ENCODE data around the gene NAA38. TPM values are rescaled to one million over a fixed set of nuclear protein-coding genes. Genes with fewer than 3 reads are reported as not detected.

Gene NAA38
- total RNA-seq, 4 donors from 2014 or later = 24.6 to 180 (median 79.6) TPM

GRCh38 chr17:7818746-7819645 lies 38.4 kb downstream of the NAA38 start:
- Histone ChIP-seq H3K9me3 (no peaks in the 10 kb centered on the region), H3K36me3 (no peaks in the 10 kb centered on the region), H3K27me3 (no peaks in the 10 kb centered on the region), H3K27ac (no peak overlapping the region), H3K4me3 (replicated peaks in 1 of 3) (no peak overlapping the region), H3K4me1 (no peaks in the 10 kb centered on the region)
- WGBS, 2 donors = 88 to 89% methylated on average over 23 to 25 of the region's 27 CpGs
- DNase-seq = no peak
- intact Hi-C loops (cut with DNase I) = no loop called here
- TF ChIP-seq CTCF (IDR thresholded peaks at IDR 0.05) (no peak), POLR2A (IDR thresholded peaks at IDR 0.05) (no peak)

GRCh38 chr17:7818026-7818425 lies 39.3 kb downstream of the NAA38 start:
- DNase-seq = no peak
- H3K36me3 ChIP-seq = no peaks in the 10 kb centered on the region
- intact Hi-C loops (cut with DNase I) = no loop called here
- no peak overlapping the region for H3K27ac ChIP-seq
- WGBS, 2 donors = 71 to 88% methylated on average over 8 to 10 of the region's 10 CpGs
- no peak overlapping the region for H3K4me3 ChIP-seq (replicated peaks in 1 of 3)
- TF ChIP-seq CTCF (IDR thresholded peaks at IDR 0.05) (no peak), POLR2A (IDR thresholded peaks at IDR 0.05) (no peak)
- H3K9me3 ChIP-seq = no peaks in the 10 kb centered on the region
- H3K27me3 ChIP-seq = no peaks in the 10 kb centered on the region
- no peaks in the 10 kb centered on the region for H3K4me1 ChIP-seq

GRCh38 chr17:7817643-7817964 lies 39.8 kb downstream of the NAA38 start:
- Histone ChIP-seq H3K9me3 (no peaks in the 10 kb centered on the region), H3K4me3 (replicated peaks in 1 of 3) (no peak overlapping the region), H3K36me3 (no peaks in the 10 kb centered on the region), H3K27me3 (no peaks in the 10 kb centered on the region), H3K4me1 (no peaks in the 10 kb centered on the region), H3K27ac (no peak overlapping the region)
- no peak for DNase-seq
- TF ChIP-seq CTCF (IDR thresholded peaks at IDR 0.05) = no peak
- TF ChIP-seq POLR2A (IDR thresholded peaks at IDR 0.05) = no peak
- WGBS, 2 donors = 87 to 93% methylated on average over 4 to 9 of the region's 9 CpGs
- intact Hi-C loops (cut with DNase I) = no loop called here

GRCh38 chr17:7816926-7817642 lies 40.3 kb downstream of the NAA38 start:
- H3K9me3 ChIP-seq = no peaks in the 10 kb centered on the region
- TF ChIP-seq CTCF (IDR thresholded peaks at IDR 0.05) (no peak), POLR2A (IDR thresholded peaks at IDR 0.05) (no peak)
- H3K27ac ChIP-seq = no peak overlapping the region
- DNase-seq = no peak
- no peak overlapping the region for H3K4me3 ChIP-seq (replicated peaks in 1 of 3)
- H3K36me3 ChIP-seq = no peaks in the 10 kb centered on the region
- intact Hi-C loops (cut with DNase I) = no loop called here
- 92 to 94% methylated on average over 7 to 10 of the region's 10 CpGs for WGBS, 2 donors
- no peaks in the 10 kb centered on the region for H3K27me3 ChIP-seq
- H3K4me1 ChIP-seq = no peaks in the 10 kb centered on the region

GRCh38 chr17:7814969-7815368 lies 42.4 kb downstream of the NAA38 start:
- Histone ChIP-seq H3K27ac (no peak overlapping the region), H3K4me3 (replicated peaks in 1 of 3) (no peak overlapping the region), H3K4me1 (no peaks in the 10 kb centered on the region), H3K9me3 (no peaks in the 10 kb centered on the region), H3K36me3 (no peaks in the 10 kb centered on the region), H3K27me3 (no peaks in the 10 kb centered on the region)
- no peak for DNase-seq
- intact Hi-C loops (cut with DNase I) = no loop called here
- 87% methylated on average over 5 of the region's 5 CpGs for WGBS, 2 donors
- TF ChIP-seq CTCF (IDR thresholded peaks at IDR 0.05) (no peak), POLR2A (IDR thresholded peaks at IDR 0.05) (no peak)

Measured in thyroid gland (tissue), 4 donors.